ENCODE data around the gene FNTB. TPM values are rescaled to one million over a fixed set of nuclear protein-coding genes. Genes with fewer than 3 reads are reported as not detected.

FNTB gene
- total RNA-seq, 1 donor from 2014 or later, result 13.9 TPM

DNA sequence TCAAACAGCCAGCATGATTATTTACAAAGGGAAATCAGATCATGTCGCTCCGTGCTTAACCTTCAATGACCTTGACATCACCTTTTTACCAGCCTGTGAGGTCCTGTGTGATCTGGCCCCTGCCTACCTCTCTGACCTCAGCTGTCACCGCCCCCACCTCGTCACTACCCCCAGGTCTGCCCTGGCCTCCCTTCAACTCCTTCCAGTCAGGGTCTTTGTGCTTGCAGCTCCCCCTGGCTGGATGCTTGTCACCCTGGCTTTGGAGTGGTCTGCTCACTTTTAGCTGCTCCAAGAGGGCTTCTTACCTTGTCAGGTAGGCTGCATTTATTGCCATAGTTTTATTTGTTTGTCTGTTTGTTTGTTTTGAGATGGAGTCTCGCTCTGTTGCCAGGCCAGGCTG, 123.8 kb downstream of the FNTB start:
- no peak for DNase-seq (ENCODE audit: low read depth)

Small RNA genes within 50 kb of the gene (microRNA-seq; reads per million reads assigned to microRNA genes)
- not detected for gene MIR4706

Other genes starting within 250 kb of the FNTB start
- 4.3 and 4.6 TPM in 2 replicates for gene SPTB, start 107.0 kb upstream of the FNTB start, total RNA-seq
- 41.3 and 55.0 TPM in 2 replicates for gene CHURC1, start 72.4 kb upstream of the FNTB start, total RNA-seq
- not detected in 2 replicates for gene GPX2, start 44.1 kb upstream of the FNTB start, total RNA-seq
- gene RAB15, start 14.6 kb upstream of the FNTB start, total RNA-seq, result 93.6 and 148 TPM in 2 replicates
- 38.7 and 43.0 TPM in 2 replicates for gene MAX, start 115.6 kb downstream of the FNTB start, total RNA-seq

Data from myocyte (in vitro differentiated cells).